Common myeloid progenitor, CD34-positive (primary cell): ENCODE measurements around the gene NCBP3.

Source experiments
- CTCF ChIA-PET: fragments of 350-600 bp; sonication (Branson Sonifier 250); formaldehyde crosslinking; loops from one replicate; lab custom pipeline; 2021; ENCODE audit warnings: antibody characterized with exemption; lab: Charles Lee
- POLR2A ChIA-PET: fragments of 350-600 bp; sonication (Branson Sonifier 250); formaldehyde crosslinking; loops from one replicate; lab custom pipeline; 2021; ENCODE audit warnings: antibody characterized with exemption; lab: Charles Lee
- DNase-seq, 3 donors: peaks; one replicate each; pipeline versions ENCODE4 v3.0.0 to v3.0.0-alpha.2; 2013
- H3K27ac ChIP-seq, 2 experiments: 1 replicate in 1 of 2; 2 replicates in 1 of 2; pipeline ENCODE4 v1.7.0; 2013; ENCODE audit warnings: inconsistent platforms in 2 of 2, low read length in 2 of 2, mild to moderate bottlenecking in 2 of 2, low read depth in 1 of 2, moderate library complexity in 1 of 2; ENCODE audit not compliant: severe bottlenecking in 2 of 2, insufficient read depth in 1 of 2, poor library complexity in 1 of 2
- H3K27me3 ChIP-seq, 5 experiments: replicated peaks in 2 of 5; 1 replicate in 3 of 5; 2 replicates in 2 of 5; pipeline versions ENCODE4 v1.6.1 to v1.7.0; 2013; ENCODE audit warnings: low read length in 4 of 5, mild to moderate bottlenecking in 2 of 5, moderate library complexity in 2 of 5, inconsistent platforms in 1 of 5; ENCODE audit not compliant: insufficient read depth in 5 of 5, control insufficient read depth in 4 of 5
- H3K36me3 ChIP-seq, 4 experiments: 1 replicate in 2 of 4; 2 replicates in 2 of 4; pipeline versions ENCODE4 v1.6.1 to v1.7.0; 2013; ENCODE audit warnings: low read length in 3 of 4, control low read depth in 1 of 4, mild to moderate bottlenecking in 1 of 4; ENCODE audit not compliant: control insufficient read depth in 4 of 4, insufficient read depth in 4 of 4
- H3K4me1 ChIP-seq, 4 experiments: 1 replicate in 3 of 4; 2 replicates in 1 of 4; pipeline versions ENCODE4 v1.6.1 to v1.7.1; 2013; ENCODE audit warnings: low read length in 3 of 4, mild to moderate bottlenecking in 3 of 4, control low read depth in 1 of 4, inconsistent platforms in 1 of 4, moderate library complexity in 1 of 4; ENCODE audit not compliant: control insufficient read depth in 4 of 4, insufficient read depth in 4 of 4; ENCODE audit errors: control extremely low read depth in 1 of 4
- H3K4me3 ChIP-seq, 7 experiments: 1 replicate in 4 of 7; 2 replicates in 3 of 7; pipeline versions ENCODE4 v1.5.1 to v1.7.0; 2013; ENCODE audit warnings: mild to moderate bottlenecking in 7 of 7, low read length in 6 of 7, moderate library complexity in 6 of 7, inconsistent platforms in 2 of 7, low read depth in 2 of 7, control low read depth in 1 of 7; ENCODE audit not compliant: insufficient read depth in 4 of 7, control insufficient read depth in 1 of 7; ENCODE audit errors: extremely low read depth in 1 of 7
- H3K9me3 ChIP-seq, 5 experiments: 1 replicate in 4 of 5; 2 replicates in 1 of 5; pipeline versions ENCODE4 v1.6.1 to v1.7.1; 2013; ENCODE audit warnings: low read length in 4 of 5, mild to moderate bottlenecking in 2 of 5, inconsistent platforms in 1 of 5, low read depth in 1 of 5, moderate library complexity in 1 of 5; ENCODE audit not compliant: control insufficient read depth in 4 of 5, insufficient read depth in 2 of 5; ENCODE audit errors: control extremely low read depth in 1 of 5
- WGBS: methylation state at CpG from one replicate; pipeline ENCODE4 v1.1.5; 2013; ENCODE audit not compliant: insufficient coverage; 5-methylcytosine and 5-hydroxymethylcytosine counted together

Gene NCBP3

DNA sequence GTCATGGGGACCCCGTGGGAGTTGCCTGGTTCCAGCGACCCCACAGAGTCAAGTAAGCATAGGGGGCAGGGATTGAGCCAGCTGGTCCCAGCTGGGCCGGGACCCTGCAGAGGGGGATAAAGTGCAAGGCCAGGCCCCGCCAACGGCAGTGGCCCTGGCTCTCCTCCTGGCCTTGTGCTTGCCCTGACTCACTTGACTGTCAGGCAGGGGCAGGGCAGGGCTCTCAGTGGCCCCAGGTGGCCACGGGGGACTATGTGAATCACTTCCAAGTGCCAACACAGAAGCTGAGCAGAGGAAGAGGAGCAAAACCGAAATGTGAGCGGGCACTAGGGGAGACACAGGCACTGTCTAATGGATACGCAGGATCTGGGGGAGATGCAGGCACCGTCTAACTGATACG, 21.6 kb upstream of the NCBP3 start:
- CTCF ChIA-PET: interaction anchor here (0.6 kb wide), 1 partner anchor 68 kb away, joined by 4 read pairs; no protein-coding TSS in a partner anchor
- no peak overlapping the region for H3K27ac ChIP-seq
- no peak for DNase-seq

DNA sequence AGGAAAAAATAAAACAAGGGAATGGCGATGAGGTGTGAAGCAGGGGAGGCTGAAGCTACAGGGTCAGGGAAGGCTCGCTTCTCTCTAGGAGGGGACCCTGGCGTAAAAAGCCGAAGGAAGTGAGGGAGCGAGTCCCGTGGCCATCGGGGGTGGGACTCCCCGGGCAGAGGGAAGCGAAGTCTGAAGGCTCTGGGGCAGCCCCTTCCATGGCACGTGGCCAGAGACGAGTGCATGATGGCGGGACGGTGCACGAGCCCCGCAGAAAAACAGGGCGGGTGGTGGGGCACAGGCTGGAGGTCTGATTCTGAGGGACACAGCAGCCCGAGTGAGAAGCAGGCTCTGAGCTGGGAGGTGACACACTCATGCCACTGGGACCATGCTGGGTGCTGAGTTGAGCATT, 21.1 kb upstream of the NCBP3 start:
- POLR2A ChIA-PET: no interaction called here
- 93% methylated on average over 17 of the region's 17 CpGs for WGBS
- no peak for DNase-seq
- Histone ChIP-seq H3K27ac (no peak overlapping the region), H3K4me3 (no peak overlapping the region), H3K4me1 (peaks cover 0 to 5% (median 2%) of the 10 kb centered on the region in 4 experiments), H3K9me3 (no peaks in the 10 kb centered on the region), H3K27me3 (no peaks in the 10 kb centered on the region), H3K36me3 (peaks cover 0 to 3% (median 0%) of the 10 kb centered on the region in 4 experiments)
- CTCF ChIA-PET: interaction anchor here (0.5 to 0.6 kb wide), 3 partner anchors 39 to 132 kb away, joined by 3 to 4 read pairs (median 3); no protein-coding TSS in a partner anchor

More for the DNA sequence above, 21.6 kb upstream of the NCBP3 start:
- peaks cover 0 to 6% (median 0%) of the 10 kb centered on the region in 4 experiments for H3K36me3 ChIP-seq
- POLR2A ChIA-PET: no interaction called here
- no peaks in the 10 kb centered on the region for H3K9me3 ChIP-seq
- peaks cover 0 to 5% (median 2%) of the 10 kb centered on the region in 4 experiments for H3K4me1 ChIP-seq
- no peaks in the 10 kb centered on the region for H3K27me3 ChIP-seq
- no peak overlapping the region for H3K4me3 ChIP-seq
- 95% methylated on average over 9 of the region's 11 CpGs for WGBS

DNA sequence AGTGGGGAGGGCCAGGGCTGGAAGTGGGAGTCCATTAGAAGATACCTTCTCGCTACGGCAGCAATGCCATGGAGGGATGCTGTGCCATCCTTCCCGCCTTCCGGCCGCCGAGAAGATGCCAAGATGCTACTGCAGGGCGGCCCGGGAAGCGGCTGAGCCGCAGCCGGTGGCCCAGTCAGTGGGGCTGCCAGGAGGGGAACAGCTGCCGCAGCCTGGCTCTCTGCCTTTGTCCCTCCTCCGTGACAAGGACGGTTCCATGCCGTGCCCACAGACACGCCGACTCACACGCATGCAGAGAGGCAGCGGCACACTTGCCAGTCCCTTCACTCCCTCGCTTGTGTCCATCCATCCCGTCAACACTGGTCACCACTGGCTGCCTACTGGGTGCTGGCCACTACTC, 20.2 kb upstream of the NCBP3 start:
- Histone ChIP-seq H3K4me3 (no peak overlapping the region), H3K4me1 (peaks cover 0 to 5% (median 2%) of the 10 kb centered on the region in 4 experiments), H3K36me3 (peaks cover 0 to 3% (median 1%) of the 10 kb centered on the region in 4 experiments), H3K27ac (no peak overlapping the region), H3K9me3 (no peaks in the 10 kb centered on the region), H3K27me3 (no peaks in the 10 kb centered on the region)
- 99% methylated on average over 21 of the region's 21 CpGs for WGBS
- DNase-seq: no peak
- ChIA-PET CTCF (no interaction called here), POLR2A (interaction anchor here (1.2 kb wide), 1 partner anchor 39 kb away, joined by 3 read pairs; no protein-coding TSS in a partner anchor)

DNA sequence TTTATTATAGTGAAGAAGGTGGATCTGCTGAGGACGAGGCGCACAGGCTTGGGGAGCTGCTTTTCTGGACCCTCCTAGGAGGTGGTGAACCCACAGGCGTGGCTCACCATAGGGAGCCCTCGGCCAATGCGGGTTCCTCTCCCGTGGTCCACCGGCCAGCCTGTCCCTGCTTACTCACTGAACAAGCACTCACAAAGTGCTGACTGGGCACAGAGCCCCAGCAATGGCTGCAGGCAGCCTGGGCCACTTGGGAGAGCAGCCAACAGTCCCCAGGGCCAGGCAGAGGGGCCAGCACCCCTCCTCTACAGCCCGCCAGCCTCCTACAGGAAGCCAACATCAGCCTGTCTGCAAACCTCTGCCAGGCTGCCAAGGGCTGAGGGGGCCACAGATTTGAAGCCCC, 19.1 kb upstream of the NCBP3 start:
- Histone ChIP-seq H3K4me3 (no peak overlapping the region), H3K27ac (no peak overlapping the region), H3K27me3 (no peaks in the 10 kb centered on the region), H3K36me3 (peaks cover 0 to 5% (median 1%) of the 10 kb centered on the region in 4 experiments), H3K9me3 (no peaks in the 10 kb centered on the region), H3K4me1 (no peaks in the 10 kb centered on the region)
- POLR2A ChIA-PET: no interaction called here
- DNase-seq: no peak
- WGBS: 85% methylated on average over 8 of the region's 8 CpGs
- CTCF ChIA-PET: interaction anchor here (0.6 to 1.5 kb wide), 6 partner anchors 11 to 48 kb away, joined by 3 to 6 read pairs (median 3); no protein-coding TSS in a partner anchor

DNA sequence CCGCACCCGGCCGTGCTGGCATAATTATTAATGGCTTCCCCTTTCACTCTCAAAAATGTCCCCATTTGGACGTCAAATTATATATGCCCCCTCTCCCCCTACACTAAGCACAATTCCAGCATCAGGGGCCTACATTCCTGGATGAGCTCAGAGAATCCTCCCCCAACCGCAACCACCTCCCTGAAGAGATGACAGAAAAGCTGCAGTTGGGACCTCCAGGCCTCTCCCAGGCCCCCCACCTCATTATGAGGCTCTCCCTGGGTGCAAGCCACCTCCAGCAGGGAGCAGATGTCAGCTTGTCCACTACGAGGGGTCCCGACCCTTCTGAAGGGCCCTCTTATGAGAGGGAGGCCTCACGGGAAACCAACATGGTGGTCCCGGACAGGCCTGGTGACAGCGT, 18.5 kb upstream of the NCBP3 start:
- WGBS: 95% methylated on average over 10 of the region's 10 CpGs
- H3K36me3 ChIP-seq: peaks cover 0 to 5% (median 1%) of the 10 kb centered on the region in 4 experiments
- DNase-seq: no peak
- H3K4me3 ChIP-seq: no peak overlapping the region
- POLR2A ChIA-PET: no interaction called here
- no peaks in the 10 kb centered on the region for H3K27me3 ChIP-seq
- no peaks in the 10 kb centered on the region for H3K9me3 ChIP-seq
- H3K27ac ChIP-seq: no peak overlapping the region
- CTCF ChIA-PET: interaction anchor here (0.7 to 2.5 kb wide), 10 partner anchors 10 to 210 kb away, joined by 3 to 8 read pairs (median 3); no protein-coding TSS in a partner anchor
- no peaks in the 10 kb centered on the region for H3K4me1 ChIP-seq

DNA sequence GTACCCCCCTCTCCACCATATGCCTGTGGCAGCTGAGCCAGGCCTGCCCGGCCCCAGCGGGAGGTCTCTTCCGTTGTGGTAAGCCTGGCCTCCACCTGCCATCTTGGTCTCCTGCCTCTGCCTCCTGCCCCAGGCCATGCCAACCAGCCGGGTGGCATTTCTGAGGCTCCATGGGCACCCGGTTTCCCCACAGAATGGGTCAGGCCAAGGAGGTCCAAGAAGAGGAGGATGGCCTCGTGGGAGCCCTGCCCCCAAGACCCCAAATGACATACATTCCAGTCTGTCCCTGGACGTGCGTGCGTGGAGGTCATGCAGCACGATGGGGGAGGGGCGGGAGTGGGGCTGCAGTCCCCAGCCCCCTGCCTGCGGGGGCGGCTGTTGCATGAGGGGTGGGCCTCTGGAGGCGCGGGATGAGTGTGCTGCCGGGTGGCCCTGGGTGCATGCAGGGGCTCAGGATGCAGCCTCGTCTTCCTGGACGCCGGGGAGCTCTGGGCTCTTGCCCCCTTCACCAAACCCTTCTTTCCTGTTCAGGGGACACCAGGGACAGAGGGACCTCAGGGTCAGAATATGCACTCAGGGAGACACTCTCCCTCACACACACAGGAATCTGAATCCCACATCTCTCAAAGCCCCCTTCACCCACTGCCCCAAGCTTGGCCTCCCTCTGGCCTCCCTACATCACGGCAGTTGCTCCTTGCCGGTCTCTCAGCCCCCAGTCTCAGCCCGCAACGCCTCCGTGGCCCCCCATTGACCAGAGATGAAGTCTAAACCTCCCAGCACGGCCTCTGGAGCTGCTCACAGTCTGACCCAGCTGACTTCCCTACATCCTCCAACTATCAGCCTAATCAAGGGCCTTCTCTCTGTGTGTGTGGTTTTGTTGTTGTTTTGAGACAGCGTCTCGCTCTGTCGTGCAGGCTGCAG, 16.0 kb upstream of the NCBP3 start:
- CTCF ChIA-PET: interaction anchor here (0.6 to 2.5 kb wide), 11 partner anchors 8 to 213 kb away, joined by 3 to 8 read pairs (median 4); partner anchors contain the start of gene NCBP3
- no peaks in the 10 kb centered on the region for H3K9me3 ChIP-seq
- H3K36me3 ChIP-seq: peaks cover 0 to 5% (median 1%) of the 10 kb centered on the region in 4 experiments
- no peaks in the 10 kb centered on the region for H3K4me1 ChIP-seq
- WGBS: 97% methylated on average over 23 of the region's 28 CpGs
- no peak overlapping the region for H3K4me3 ChIP-seq
- no peak for DNase-seq
- POLR2A ChIA-PET: interaction anchor here (0.8 kb wide), 1 partner anchor 16 kb away, joined by 3 read pairs; the partner anchor contains the start of gene NCBP3
- no peaks in the 10 kb centered on the region for H3K27me3 ChIP-seq
- H3K27ac ChIP-seq: no peak overlapping the region
